ENCODE results near the gene CAMKK1. TPM values are rescaled to one million over a fixed set of nuclear protein-coding genes. Genes with fewer than 3 reads are reported as not detected.

CAMKK1 gene
- total RNA-seq, 1 donor from 2014 or later: 3.8 TPM

- peaks cover 24% of the 10 kb centered on the region for H3K27me3 Mint-ChIP-seq (ENCODE audit: low read depth, unreplicated experiment)
- H3K9me3 Mint-ChIP-seq (ENCODE audit: unreplicated experiment): peaks cover 4% of the 10 kb centered on the region
- FAIRE-seq: no peak
- H3K9ac ChIP-seq (ENCODE audit: low read length): no peak overlapping the region
- no peaks in the 10 kb centered on the region for H3K9me3 ChIP-seq (ENCODE audit: insufficient read depth, low read depth, low read length)
- H3K36me3 ChIP-seq (ENCODE audit: insufficient read depth, low read length): no peaks in the 10 kb centered on the region
- no peak overlapping the region for H3K27ac Mint-ChIP-seq (ENCODE audit: unreplicated experiment)
- no peaks in the 10 kb centered on the region for H3K4me1 Mint-ChIP-seq (ENCODE audit: low read depth, unreplicated experiment)
- DNase-seq (ENCODE audit: low read depth): no peak
- H3K27ac ChIP-seq (ENCODE audit: low read depth, low read length): no peak overlapping the region
- no peaks in the 10 kb centered on the region for H3K27me3 ChIP-seq (ENCODE audit: insufficient read depth, low read length)
- H3K36me3 Mint-ChIP-seq (ENCODE audit: low read depth, unreplicated experiment): no peaks in the 10 kb centered on the region
- no peaks in the 10 kb centered on the region for H3K79me2 ChIP-seq (ENCODE audit: insufficient read depth, low read length)
- no peak overlapping the region for H2AFZ ChIP-seq (ENCODE audit: low read depth, low read length)
- no peak overlapping the region for H3K4me3 ChIP-seq (ENCODE audit: insufficient read depth, low read depth, low read length)
- H4K20me1 ChIP-seq (ENCODE audit: insufficient read depth, low read length): no peaks in the 10 kb centered on the region
- no peak overlapping the region for H3K4me3 Mint-ChIP-seq (ENCODE audit: unreplicated experiment)
- TF ChIP-seq EZH2 (IDR thresholded peaks at IDR 0.05; ENCODE audit: insufficient read depth, low read length) (no peak), CTCF (IDR thresholded peaks at IDR 0.05; ENCODE audit: insufficient read depth, low read depth, low read length) (no peak)
- no peaks in the 10 kb centered on the region for H3K4me1 ChIP-seq (ENCODE audit: insufficient read depth, low read length)
- no peak overlapping the region for H3K4me2 ChIP-seq (ENCODE audit: low read length)
Measured at GRCh38 chr17:3903051-3903825, 10.4 kb upstream of the CAMKK1 start.

- no peaks in the 10 kb centered on the region for H3K4me1 Mint-ChIP-seq (ENCODE audit: low read depth, unreplicated experiment)
- no peak overlapping the region for H3K27ac Mint-ChIP-seq (ENCODE audit: unreplicated experiment)
- H3K36me3 Mint-ChIP-seq (ENCODE audit: low read depth, unreplicated experiment): no peaks in the 10 kb centered on the region
Measured at GRCh38 chr17:3900646-3901045, 7.8 kb upstream of the CAMKK1 start.

More at GRCh38 chr17:3900646-3901045, 7.8 kb upstream of the CAMKK1 start:
- no peak for TF ChIP-seq CTCF (IDR thresholded peaks at IDR 0.05; ENCODE audit: insufficient read depth, low read depth, low read length)
- no peak for TF ChIP-seq EZH2 (IDR thresholded peaks at IDR 0.05; ENCODE audit: insufficient read depth, low read length)
- H3K9me3 ChIP-seq (ENCODE audit: insufficient read depth, low read depth, low read length): no peaks in the 10 kb centered on the region
- H3K9me3 Mint-ChIP-seq (ENCODE audit: unreplicated experiment): peaks cover 4% of the 10 kb centered on the region
- no peak overlapping the region for H3K4me3 ChIP-seq (ENCODE audit: insufficient read depth, low read depth, low read length)
- H3K27me3 ChIP-seq (ENCODE audit: insufficient read depth, low read length): no peaks in the 10 kb centered on the region
- DNase-seq (ENCODE audit: low read depth) (no peak), FAIRE-seq (no peak)
- H2AFZ ChIP-seq (ENCODE audit: low read depth, low read length): no peak overlapping the region
- H3K4me2 ChIP-seq (ENCODE audit: low read length): no peak overlapping the region
- no peaks in the 10 kb centered on the region for H3K4me1 ChIP-seq (ENCODE audit: insufficient read depth, low read length)
- no peak overlapping the region for H3K9ac ChIP-seq (ENCODE audit: low read length)
- peaks cover 29% of the 10 kb centered on the region for H3K27me3 Mint-ChIP-seq (ENCODE audit: low read depth, unreplicated experiment)
- no peak overlapping the region for H3K27ac ChIP-seq (ENCODE audit: low read depth, low read length)
- no peak overlapping the region for H3K4me3 Mint-ChIP-seq (ENCODE audit: unreplicated experiment)
- no peaks in the 10 kb centered on the region for H3K79me2 ChIP-seq (ENCODE audit: insufficient read depth, low read length)
- no peaks in the 10 kb centered on the region for H3K36me3 ChIP-seq (ENCODE audit: insufficient read depth, low read length)
- H4K20me1 ChIP-seq (ENCODE audit: insufficient read depth, low read length): no peaks in the 10 kb centered on the region

All from astrocyte (in vitro differentiated cells and primary cell).